CD14-positive monocyte (primary cell): ENCODE results near the gene PHF13. TPM values are rescaled to one million over a fixed set of nuclear protein-coding genes. Genes with fewer than 3 reads are reported as not detected.

Source experiments
- DNase-seq, 3 donors: peaks; one replicate each; pipeline ENCODE4 v3.0.0-alpha.2; 2011 to 2022
- H2AFZ ChIP-seq: 2 replicates; pipeline ENCODE4 v1.6.0; 2012; ENCODE audit warnings: mild to moderate bottlenecking, low read depth, low read length, inconsistent platforms; ENCODE audit not compliant: insufficient read depth, poor library complexity, severe bottlenecking
- H3K27ac ChIP-seq, 2 donors: 1 replicate in 1 of 2; 2 replicates in 1 of 2; pipeline ENCODE4 v1.5.1; 2012 to 2013; ENCODE audit warnings: low read length in 2 of 2, control low read depth in 1 of 2, inconsistent platforms in 1 of 2, low read depth in 1 of 2, mild to moderate bottlenecking in 1 of 2
- H3K27me3 ChIP-seq, 2 donors: one replicate each; pipeline versions ENCODE4 v1.6.0 to v1.6.1; 2011 to 2013; ENCODE audit warnings: low read length in 2 of 2; ENCODE audit not compliant: control insufficient read depth in 2 of 2, insufficient read depth in 2 of 2
- H3K36me3 ChIP-seq, 2 donors: replicated peaks in 1 of 2; 1 replicate in 1 of 2; 2 replicates in 1 of 2; pipeline versions ENCODE4 v1.5.1 to v1.6.1; 2012 to 2013; ENCODE audit warnings: low read length in 2 of 2, control low read depth in 1 of 2, inconsistent platforms in 1 of 2, mild to moderate bottlenecking in 1 of 2; ENCODE audit not compliant: insufficient read depth in 2 of 2, control insufficient read depth in 1 of 2
- H3K4me1 ChIP-seq, 2 donors: 1 replicate in 1 of 2; 2 replicates in 1 of 2; pipeline versions ENCODE4 v1.5.1 to v1.6.1; 2012 to 2013; ENCODE audit warnings: low read length in 2 of 2, control low read depth in 1 of 2, inconsistent platforms in 1 of 2, mild to moderate bottlenecking in 1 of 2, moderate library complexity in 1 of 2; ENCODE audit not compliant: insufficient read depth in 2 of 2, control insufficient read depth in 1 of 2
- H3K4me2 ChIP-seq: replicated peaks from 2 replicates; pipeline ENCODE3; 2012; ENCODE audit warnings: low read length, moderate library complexity, mild to moderate bottlenecking; ENCODE audit not compliant: poor library complexity, severe bottlenecking; ENCODE audit errors: extremely low read depth
- H3K4me3 ChIP-seq, 3 experiments: fragments of 200-600 bp in 1 of 3; sonication (generic) in 1 of 3; replicated peaks in 1 of 3; 1 replicate in 2 of 3; 2 replicates in 1 of 3; pipeline ENCODE4 v1.5.1; 2011 to 2013; ENCODE audit warnings: low read length in 3 of 3, mild to moderate bottlenecking in 3 of 3, control low read depth in 2 of 3, low read depth in 2 of 3, inconsistent platforms in 1 of 3, moderate library complexity in 1 of 3
- H3K79me2 ChIP-seq: 2 replicates; pipeline ENCODE4 v1.6.0; 2012; ENCODE audit warnings: mild to moderate bottlenecking, control low read depth, inconsistent platforms, low read length, moderate library complexity; ENCODE audit not compliant: insufficient read depth
- H3K9ac ChIP-seq: 2 replicates; pipeline ENCODE4 v1.6.0; 2017; ENCODE audit warnings: low read length, mild to moderate bottlenecking; ENCODE audit not compliant: insufficient read depth, poor library complexity, severe bottlenecking
- H3K9me3 ChIP-seq, 2 donors: replicated peaks in 1 of 2; 1 replicate in 1 of 2; 2 replicates in 1 of 2; pipeline versions ENCODE4 v1.5.1 to v1.6.1; 2012 to 2013; ENCODE audit warnings: low read length in 2 of 2, control low read depth in 1 of 2; ENCODE audit not compliant: control insufficient read depth in 1 of 2, insufficient read depth in 1 of 2
- H4K20me1 ChIP-seq: 2 replicates; pipeline ENCODE4 v1.6.0; 2012; ENCODE audit warnings: mild to moderate bottlenecking, low read length, control low read depth, moderate library complexity; ENCODE audit not compliant: insufficient read depth
- H3K27ac Mint-ChIP-seq, 7 donors: one replicate each; pipeline ENCODE4 v1.8.0; 2020; ENCODE audit warnings: mild to moderate bottlenecking in 7 of 7, mixed read lengths in 7 of 7, moderate library complexity in 6 of 7, inconsistent platforms in 2 of 7
- H3K27me3 Mint-ChIP-seq, 3 donors: one replicate each; pipeline ENCODE4 v1.8.0; 2021 to 2022; ENCODE audit warnings: low read depth in 3 of 3, mild to moderate bottlenecking in 3 of 3, mixed read lengths in 3 of 3, moderate library complexity in 3 of 3, inconsistent platforms in 1 of 3
- H3K36me3 Mint-ChIP-seq, 2 donors: one replicate each; pipeline ENCODE4 v1.8.0; 2020; ENCODE audit warnings: mixed read lengths in 2 of 2, inconsistent platforms in 1 of 2, mild to moderate bottlenecking in 1 of 2
- H3K4me1 Mint-ChIP-seq: one replicate; pipeline ENCODE4 v1.8.0; 2020; ENCODE audit warnings: mild to moderate bottlenecking, mixed read lengths
- H3K4me3 Mint-ChIP-seq, 2 donors: one replicate each; pipeline ENCODE4 v1.8.0; 2020; ENCODE audit warnings: mild to moderate bottlenecking in 2 of 2, mixed read lengths in 2 of 2, moderate library complexity in 1 of 2
- H3K9me3 Mint-ChIP-seq, 7 donors: one replicate each; pipeline ENCODE4 v1.8.0; 2020 to 2022; ENCODE audit warnings: mixed read lengths in 7 of 7, mild to moderate bottlenecking in 6 of 7, moderate library complexity in 6 of 7, inconsistent platforms in 2 of 7
- WGBS: methylation state at CpG from one replicate; pipeline ENCODE4 v1.1.5; 2013; ENCODE audit warnings: missing lambda C conversion rate; ENCODE audit not compliant: insufficient coverage; 5-methylcytosine and 5-hydroxymethylcytosine counted together
- intact Hi-C, 2 donors: fragments of 100-400 bp; cut with micrococcal nuclease; formaldehyde crosslinking; loops; one replicate each; pipeline versions ENCODE4 v1.15.0 to v1.15.1; 2023
- polyA plus RNA-seq, 3 donors: library from polyadenylated mRNA; depleted of rRNA in 1 of 3; unstranded in 2 of 3; stranded (reverse) in 1 of 3; fragments of 300-500 nt in 2 of 3; fragments of >200 nt in 1 of 3; fragmentation: Illumina TruSeq in 2 of 3; gene quantifications; 1 replicate in 2 of 3; 2 replicates in 1 of 3; pipeline ENCODE4 v1.2.3, GENCODE V29; 2012 to 2021
- TF ChIP-seq, protein P1 (sequence below): fragments of 200-600 bp; IDR thresholded peaks from one replicate; pipeline ENCODE4 v1.8.0; 2022; ENCODE audit warnings: antibody characterized with exemption, mild to moderate bottlenecking

Gene PHF13
- polyA plus RNA-seq, 3 donors: 1.0 to 7.3 (median 1.7) TPM

DNA sequence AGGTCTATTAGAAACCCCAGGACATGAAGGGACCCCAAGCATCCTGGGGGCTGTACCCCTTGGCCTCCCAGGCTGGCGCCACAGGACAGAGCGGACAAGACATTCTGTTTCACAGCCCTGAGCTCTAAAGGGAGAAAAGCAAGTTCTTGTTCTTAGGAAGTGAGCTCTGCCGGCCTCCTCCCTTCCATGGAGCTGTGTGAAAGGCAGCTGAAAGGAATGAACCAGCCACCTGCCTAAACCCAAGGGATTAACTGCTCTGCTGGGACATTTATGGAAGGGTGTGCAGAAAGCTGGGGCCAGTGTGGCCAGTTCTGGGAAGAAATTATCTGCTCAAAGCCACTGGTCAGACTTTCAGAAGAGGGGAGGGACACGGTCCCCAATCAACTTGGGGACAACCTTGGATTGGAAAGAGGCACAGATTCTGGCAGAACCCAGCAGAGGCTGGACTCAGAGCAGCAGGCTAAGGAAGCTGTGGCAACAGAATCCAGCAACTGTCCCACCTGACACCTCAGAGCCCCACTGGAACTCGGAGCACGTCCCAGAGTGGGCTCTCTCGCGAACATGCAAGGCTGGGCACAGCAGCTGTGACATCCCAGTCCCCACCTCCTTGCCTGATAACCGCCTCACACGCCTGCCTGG is 13.0 kb upstream of the PHF13 start:
- peak overlapping the region; percentile 64 to 93 (median 78) for H3K4me3 ChIP-seq
- H3K9ac ChIP-seq: peak overlapping the region; percentile 97
- peak overlapping the region; percentile 94 for H3K4me2 ChIP-seq
- TF ChIP-seq, protein P1, sequence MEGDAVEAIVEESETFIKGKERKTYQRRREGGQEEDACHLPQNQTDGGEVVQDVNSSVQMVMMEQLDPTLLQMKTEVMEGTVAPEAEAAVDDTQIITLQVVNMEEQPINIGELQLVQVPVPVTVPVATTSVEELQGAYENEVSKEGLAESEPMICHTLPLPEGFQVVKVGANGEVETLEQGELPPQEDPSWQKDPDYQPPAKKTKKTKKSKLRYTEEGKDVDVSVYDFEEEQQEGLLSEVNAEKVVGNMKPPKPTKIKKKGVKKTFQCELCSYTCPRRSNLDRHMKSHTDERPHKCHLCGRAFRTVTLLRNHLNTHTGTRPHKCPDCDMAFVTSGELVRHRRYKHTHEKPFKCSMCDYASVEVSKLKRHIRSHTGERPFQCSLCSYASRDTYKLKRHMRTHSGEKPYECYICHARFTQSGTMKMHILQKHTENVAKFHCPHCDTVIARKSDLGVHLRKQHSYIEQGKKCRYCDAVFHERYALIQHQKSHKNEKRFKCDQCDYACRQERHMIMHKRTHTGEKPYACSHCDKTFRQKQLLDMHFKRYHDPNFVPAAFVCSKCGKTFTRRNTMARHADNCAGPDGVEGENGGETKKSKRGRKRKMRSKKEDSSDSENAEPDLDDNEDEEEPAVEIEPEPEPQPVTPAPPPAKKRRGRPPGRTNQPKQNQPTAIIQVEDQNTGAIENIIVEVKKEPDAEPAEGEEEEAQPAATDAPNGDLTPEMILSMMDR: no peak
- H3K27ac ChIP-seq: peak overlapping the region; percentile 92 to 99
- no peaks in the 10 kb centered on the region for H3K9me3 ChIP-seq
- H3K36me3 ChIP-seq: peaks cover 25 to 27% of the 10 kb centered on the region in 2 donors
- H3K4me1 ChIP-seq: peaks cover 40 to 67% of the 10 kb centered on the region in 2 donors
- no peaks in the 10 kb centered on the region for H3K27me3 ChIP-seq
- WGBS: 0% methylated on average over 7 of the region's 10 CpGs
- Mint-ChIP-seq H3K36me3 (peaks cover 26 to 41% of the 10 kb centered on the region in 2 donors), H3K4me1 (peaks cover 43% of the 10 kb centered on the region), H3K9me3 (peaks cover 0 to 2% (median 0%) of the 10 kb centered on the region in 7 donors), H3K27me3 (no peaks in the 10 kb centered on the region), H3K4me3 (peak overlapping the region; percentile 89 to 95), H3K27ac (peak overlapping the region; percentile 92 to 98 (median 96))
- peak in 1 of 3 donors; percentile 22 for DNase-seq
- H4K20me1 ChIP-seq: peaks cover 68% of the 10 kb centered on the region
- peaks cover 69% of the 10 kb centered on the region for H3K79me2 ChIP-seq
- intact Hi-C loops: loop anchor here in 1 of 2 donors (2.0 to 10.0 kb wide), 2 partner anchors 20 to 184 kb away; partner anchors contain the start of gene CAMTA1
- peak overlapping the region; percentile 22 for H2AFZ ChIP-seq

DNA sequence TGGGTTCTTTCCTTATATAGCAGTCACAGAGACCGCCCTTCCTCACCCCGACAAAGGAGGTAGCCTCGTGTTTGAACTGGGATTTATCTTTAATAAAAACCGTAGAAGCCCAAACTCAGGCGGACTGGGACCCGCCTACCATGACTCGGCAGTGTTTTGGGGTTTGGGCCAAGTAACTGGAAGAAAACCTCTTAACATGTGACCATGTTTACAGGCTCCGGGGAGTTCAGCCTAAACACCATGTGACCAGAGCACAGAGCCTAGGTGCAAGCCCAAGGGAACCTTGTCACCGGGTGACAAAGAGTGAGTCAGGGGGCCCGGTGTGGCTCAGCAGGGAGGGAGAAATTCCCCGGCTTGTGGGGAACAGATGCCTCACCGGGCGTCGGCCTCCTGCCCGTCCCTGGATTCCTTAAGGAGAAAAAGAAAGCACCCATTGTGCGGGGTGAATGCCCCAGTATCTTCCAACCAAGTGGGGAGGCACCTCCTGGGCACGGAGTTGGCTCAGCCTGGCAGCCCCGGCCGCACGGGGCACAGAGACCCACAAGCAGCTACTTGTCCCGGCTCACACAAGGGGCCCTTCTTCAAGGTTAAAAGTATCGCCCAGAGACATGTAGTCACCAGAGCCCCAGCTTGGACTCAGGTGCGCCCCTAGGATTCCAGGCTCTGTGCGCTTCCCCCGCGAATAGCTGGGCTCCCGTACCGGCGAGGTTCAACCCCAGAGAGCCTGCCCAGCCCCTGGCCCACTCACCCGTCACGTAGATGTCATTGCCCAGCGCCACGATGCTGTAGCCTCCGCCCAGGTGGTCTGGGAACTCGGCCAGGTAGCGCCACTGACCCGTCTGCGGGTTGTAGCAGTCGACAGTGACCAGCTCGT is 12.2 kb upstream of the PHF13 start:
- Histone ChIP-seq H3K27ac (peak overlapping the region; percentile 92 to 99), H3K79me2 (peaks cover 61% of the 10 kb centered on the region), H3K27me3 (no peaks in the 10 kb centered on the region), H3K9ac (peak overlapping the region; percentile 97), H4K20me1 (peaks cover 61% of the 10 kb centered on the region), H3K36me3 (peaks cover 17 to 20% of the 10 kb centered on the region in 2 donors), H3K4me2 (peak overlapping the region; percentile 94), H3K9me3 (no peaks in the 10 kb centered on the region), H3K4me3 (peak overlapping the region; percentile 64 to 93 (median 78)), H3K4me1 (peaks cover 40 to 67% of the 10 kb centered on the region in 2 donors), H2AFZ (peak overlapping the region; percentile 22)
- peaks cover 18 to 33% of the 10 kb centered on the region in 2 donors for H3K36me3 Mint-ChIP-seq
- TF ChIP-seq, protein P1: no peak
- H3K27me3 Mint-ChIP-seq: peaks cover under 1 to 2% (median 2%) of the 10 kb centered on the region in 3 donors
- peak overlapping the region; percentile 92 to 98 (median 96) for H3K27ac Mint-ChIP-seq
- H3K4me3 Mint-ChIP-seq: peak overlapping the region; percentile 89 to 95
- under 1% methylated on average over 31 of the region's 40 CpGs for WGBS
- intact Hi-C loops: loop anchor here in 1 of 2 donors (2.0 to 10.0 kb wide), 2 partner anchors 20 to 184 kb away; partner anchors contain the start of gene CAMTA1
- peaks cover 0 to 2% (median 0%) of the 10 kb centered on the region in 7 donors for H3K9me3 Mint-ChIP-seq
- DNase-seq: peak; percentile 94 to 98 (median 95)
- peaks cover 36% of the 10 kb centered on the region for H3K4me1 Mint-ChIP-seq
